Middle frontal gyrus (tissue), 1 donor: ENCODE data around the gene PCP2.

Source experiments
- DNase-seq: peaks from one replicate; pipeline ENCODE4 v3.0.0-alpha.2; 2015; ENCODE audit warnings: low spot score; ENCODE audit errors: extremely low spot score

The PCP2 gene

GRCh38 chr19:7619671-7620441, 13.7 kb downstream of the PCP2 start:
- DNase-seq, result no peak

GRCh38 chr19:7618771-7619510, 14.6 kb downstream of the PCP2 start:
- DNase-seq, result no peak

GRCh38 chr19:7618348-7618747, 15.2 kb downstream of the PCP2 start:
- no peak for DNase-seq

- DNase-seq, result no peak
Measured at GRCh38 chr19:7617735-7618134, 15.8 kb downstream of the PCP2 start.

- no peak for DNase-seq
Measured at GRCh38 chr19:7617172-7617571, 16.3 kb downstream of the PCP2 start.

- no peak for DNase-seq
Measured at GRCh38 chr19:7614859-7615741, 18.4 kb downstream of the PCP2 start.

- no peak for DNase-seq
Measured at GRCh38 chr19:7612282-7613274, 20.9 kb downstream of the PCP2 start.

GRCh38 chr19:7611541-7612279, 21.8 kb downstream of the PCP2 start:
- no peak for DNase-seq

GRCh38 chr19:7610491-7611240, 22.9 kb downstream of the PCP2 start:
- DNase-seq, result no peak

GRCh38 chr19:7607874-7608560, 25.5 kb downstream of the PCP2 start:
- DNase-seq, result no peak

GRCh38 chr19:7607212-7607873, 26.2 kb downstream of the PCP2 start:
- DNase-seq, result no peak

- no peak for DNase-seq
Measured at GRCh38 chr19:7606289-7606688, 27.2 kb downstream of the PCP2 start.

- no peak for DNase-seq
Measured at GRCh38 chr19:7605490-7606222, 27.9 kb downstream of the PCP2 start.

GRCh38 chr19:7603919-7604318, 29.6 kb downstream of the PCP2 start:
- no peak for DNase-seq

GRCh38 chr19:7602935-7603497, 30.5 kb downstream of the PCP2 start:
- DNase-seq, result no peak

- no peak for DNase-seq
Measured at GRCh38 chr19:7602240-7602934, 31.1 kb downstream of the PCP2 start.
